HG02981 (cell line): ENCODE measurements around the gene ATP1A2.

Experiments
- ATAC-seq: cut with Tn5 transposase; IDR thresholded peaks from one replicate; pipeline ENCODE4 v1.9.1; 2021; ENCODE audit warnings: mild to moderate bottlenecking, moderate library complexity; ENCODE audit not compliant: unreplicated experiment

ATP1A2 gene

GRCh38 chr1:160084771-160085321 is 30.7 kb upstream of the ATP1A2 start:
- ATAC-seq, result no peak

GRCh38 chr1:160085686-160086455 is 29.7 kb upstream of the ATP1A2 start:
- ATAC-seq, result peak; percentile 48

GRCh38 chr1:160086456-160086892 is 29.1 kb upstream of the ATP1A2 start:
- no peak for ATAC-seq

- ATAC-seq, result no peak
Observed at GRCh38 chr1:160087118-160087662, 28.4 kb upstream of the ATP1A2 start.

- no peak for ATAC-seq
Observed at GRCh38 chr1:160089883-160090282, 25.7 kb upstream of the ATP1A2 start.

GRCh38 chr1:160090760-160091159 is 24.8 kb upstream of the ATP1A2 start:
- no peak for ATAC-seq

GRCh38 chr1:160091666-160092223 is 23.8 kb upstream of the ATP1A2 start:
- ATAC-seq, result no peak

GRCh38 chr1:160092366-160093068 is 23.0 kb upstream of the ATP1A2 start:
- ATAC-seq, result no peak

GRCh38 chr1:160093069-160093395 is 22.5 kb upstream of the ATP1A2 start:
- no peak for ATAC-seq

GRCh38 chr1:160093624-160094290 is 21.8 kb upstream of the ATP1A2 start:
- no peak for ATAC-seq

GRCh38 chr1:160094291-160094625 is 21.3 kb upstream of the ATP1A2 start:
- ATAC-seq, result no peak

- ATAC-seq, result no peak
Observed at GRCh38 chr1:160094806-160095205, 20.8 kb upstream of the ATP1A2 start.

- ATAC-seq, result no peak
Observed at GRCh38 chr1:160095382-160096105, 20.0 kb upstream of the ATP1A2 start.

GRCh38 chr1:160096274-160097116 is 19.1 kb upstream of the ATP1A2 start:
- no peak for ATAC-seq

- ATAC-seq, result no peak
Observed at GRCh38 chr1:160097151-160097910, 18.2 kb upstream of the ATP1A2 start.

- peak; percentile 40 for ATAC-seq
Observed at GRCh38 chr1:160097911-160098851, 17.4 kb upstream of the ATP1A2 start, which contains the start of gene IGSF8. IGSF8 (minus strand) TSS chr1:160098619; CDS start chr1:160098472, 147 bp downstream.

- ATAC-seq, result peak; percentile 79
Observed at GRCh38 chr1:160098852-160099561, 16.6 kb upstream of the ATP1A2 start.
